Thyroid gland (tissue), 4 donors: ENCODE data around the gene NLGN1. TPM values are rescaled to one million over a fixed set of nuclear protein-coding genes. Genes with fewer than 3 reads are reported as not detected.

Source experiments
- DNase-seq, 2 donors: peaks; one replicate each; pipeline ENCODE4 v3.0.0-alpha.2; 2019
- H3K27ac ChIP-seq, 3 donors: fragments of 200-600 bp; sonication (generic); 1 replicate in 2 of 3; 2 replicates in 1 of 3; pipeline ENCODE4 v1.5.1; 2016 to 2019; ENCODE audit warnings: mild to moderate bottlenecking in 1 of 3, moderate library complexity in 1 of 3
- H3K27me3 ChIP-seq: fragments of 200-600 bp; sonication (generic); one replicate; pipeline ENCODE4 v1.5.1; 2019
- H3K36me3 ChIP-seq, 2 donors: fragments of 200-600 bp; sonication (generic); one replicate each; pipeline ENCODE4 v1.5.1; 2016 to 2019
- H3K4me1 ChIP-seq, 2 donors: fragments of 200-600 bp; sonication (generic); one replicate each; pipeline ENCODE4 v1.5.1; 2017 to 2019
- H3K4me3 ChIP-seq, 3 donors: fragments of 200-600 bp; sonication (generic); replicated peaks in 1 of 3; 1 replicate in 2 of 3; 2 replicates in 1 of 3; pipeline ENCODE4 v1.5.1; 2016; ENCODE audit warnings: mild to moderate bottlenecking in 1 of 3
- H3K9me3 ChIP-seq: fragments of 200-600 bp; sonication (generic); one replicate; pipeline ENCODE4 v1.5.1; 2017
- POLR2A ChIP-seq, 2 donors: fragments of 450-650 bp; IDR thresholded peaks; one replicate each; pipeline ENCODE4 v1.6.1; 2017; ENCODE audit warnings: antibody characterized with exemption in 2 of 2, mild to moderate bottlenecking in 2 of 2, moderate library complexity in 1 of 2
- WGBS, 2 donors: methylation state at CpG; one replicate each; pipeline ENCODE4 v1.1.5; 2017; 5-methylcytosine and 5-hydroxymethylcytosine counted together
- intact Hi-C: fragments of 100-400 bp; cut with DNase I; formaldehyde crosslinking; loops from one replicate; pipeline ENCODE4 v1.15.1; 2023
- total RNA-seq, 4 donors: library from RNA; depleted of rRNA; stranded (reverse); fragments of >200 nt; gene quantifications; one replicate each; pipeline ENCODE4 v1.2.3, GENCODE V29; 2016
- TF ChIP-seq, protein P1 (sequence below), 6 experiments: fragments of 200-600 bp in 3 of 6; fragments of 450-650 bp in 3 of 6; sonication (generic) in 3 of 6; IDR thresholded peaks; one replicate each; pipeline ENCODE4 v1.5.1; 2016 to 2019; ENCODE audit warnings: antibody characterized with exemption in 6 of 6, mild to moderate bottlenecking in 2 of 6, inconsistent platforms in 1 of 6, moderate library complexity in 1 of 6

The NLGN1 gene
- total RNA-seq, 4 donors from 2014 or later = 2.4 to 13.9 (median 2.9) TPM

- DNase-seq = no peak
- H3K4me3 ChIP-seq = no peak overlapping the region
- H3K27ac ChIP-seq = no peak overlapping the region
- H3K36me3 ChIP-seq = no peaks in the 10 kb centered on the region
- no peaks in the 10 kb centered on the region for H3K9me3 ChIP-seq
- intact Hi-C loops = no loop called here
- TF ChIP-seq, protein P1, sequence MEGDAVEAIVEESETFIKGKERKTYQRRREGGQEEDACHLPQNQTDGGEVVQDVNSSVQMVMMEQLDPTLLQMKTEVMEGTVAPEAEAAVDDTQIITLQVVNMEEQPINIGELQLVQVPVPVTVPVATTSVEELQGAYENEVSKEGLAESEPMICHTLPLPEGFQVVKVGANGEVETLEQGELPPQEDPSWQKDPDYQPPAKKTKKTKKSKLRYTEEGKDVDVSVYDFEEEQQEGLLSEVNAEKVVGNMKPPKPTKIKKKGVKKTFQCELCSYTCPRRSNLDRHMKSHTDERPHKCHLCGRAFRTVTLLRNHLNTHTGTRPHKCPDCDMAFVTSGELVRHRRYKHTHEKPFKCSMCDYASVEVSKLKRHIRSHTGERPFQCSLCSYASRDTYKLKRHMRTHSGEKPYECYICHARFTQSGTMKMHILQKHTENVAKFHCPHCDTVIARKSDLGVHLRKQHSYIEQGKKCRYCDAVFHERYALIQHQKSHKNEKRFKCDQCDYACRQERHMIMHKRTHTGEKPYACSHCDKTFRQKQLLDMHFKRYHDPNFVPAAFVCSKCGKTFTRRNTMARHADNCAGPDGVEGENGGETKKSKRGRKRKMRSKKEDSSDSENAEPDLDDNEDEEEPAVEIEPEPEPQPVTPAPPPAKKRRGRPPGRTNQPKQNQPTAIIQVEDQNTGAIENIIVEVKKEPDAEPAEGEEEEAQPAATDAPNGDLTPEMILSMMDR (IDR thresholded peaks at IDR 0.05) = no peak
- no peak for TF ChIP-seq POLR2A (IDR thresholded peaks at IDR 0.05)
- H3K4me1 ChIP-seq = no peaks in the 10 kb centered on the region
- no peaks in the 10 kb centered on the region for H3K27me3 ChIP-seq
These were observed 663.6 kb downstream of the NLGN1 start for GRCh38 chr3:174061162-174061561.

DNA sequence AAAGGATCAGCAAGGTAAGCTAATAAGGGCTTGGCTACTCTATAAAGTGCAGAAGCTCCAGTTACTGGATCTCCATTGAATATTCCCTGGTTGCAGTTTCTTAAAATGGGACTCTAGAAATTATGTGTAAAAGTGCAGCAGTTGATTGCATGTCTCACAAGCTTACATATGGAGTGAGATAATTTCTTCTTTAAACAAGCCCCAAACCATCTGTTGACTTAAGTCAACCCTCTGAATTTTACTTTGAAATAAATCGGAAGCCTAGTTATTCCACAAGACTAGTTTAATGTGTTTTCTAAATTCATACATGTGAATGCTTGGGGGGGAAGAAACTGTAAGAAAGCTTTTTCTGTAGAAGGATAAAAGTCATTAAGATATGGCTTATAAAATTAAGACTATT lies 664.2 kb downstream of the NLGN1 start:
- H3K4me1 ChIP-seq = no peaks in the 10 kb centered on the region
- H3K27me3 ChIP-seq = no peaks in the 10 kb centered on the region
- TF ChIP-seq POLR2A (IDR thresholded peaks at IDR 0.05) = no peak
- TF ChIP-seq, protein P1 (IDR thresholded peaks at IDR 0.05) = no peak
- no peaks in the 10 kb centered on the region for H3K36me3 ChIP-seq
- 92 to 93% methylated on average over 1 of the region's 1 CpG for WGBS, 2 donors
- no peak overlapping the region for H3K27ac ChIP-seq
- no peak overlapping the region for H3K4me3 ChIP-seq
- intact Hi-C loops = no loop called here
- H3K9me3 ChIP-seq = no peaks in the 10 kb centered on the region
- no peak for DNase-seq

DNA sequence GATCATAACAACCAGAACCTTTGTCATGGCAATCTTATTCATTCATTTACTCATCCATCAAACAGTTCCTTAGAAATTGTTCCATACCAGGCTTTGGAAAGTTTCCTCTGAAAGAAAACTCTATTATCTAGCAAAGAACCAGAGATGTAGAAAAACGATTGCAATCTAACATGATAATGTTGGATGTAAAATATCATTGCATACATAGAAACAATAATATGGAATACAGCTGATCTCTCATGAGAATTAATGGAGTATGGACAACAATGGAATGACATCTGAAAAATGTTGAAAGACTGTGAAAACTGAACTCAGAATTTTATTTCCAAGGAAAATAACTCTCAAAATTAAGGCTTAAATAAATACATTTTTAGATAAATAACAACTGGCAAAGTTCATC lies 665.4 kb downstream of the NLGN1 start:
- intact Hi-C loops = no loop called here
- Histone ChIP-seq H3K9me3 (no peaks in the 10 kb centered on the region), H3K36me3 (no peaks in the 10 kb centered on the region)

DNA sequence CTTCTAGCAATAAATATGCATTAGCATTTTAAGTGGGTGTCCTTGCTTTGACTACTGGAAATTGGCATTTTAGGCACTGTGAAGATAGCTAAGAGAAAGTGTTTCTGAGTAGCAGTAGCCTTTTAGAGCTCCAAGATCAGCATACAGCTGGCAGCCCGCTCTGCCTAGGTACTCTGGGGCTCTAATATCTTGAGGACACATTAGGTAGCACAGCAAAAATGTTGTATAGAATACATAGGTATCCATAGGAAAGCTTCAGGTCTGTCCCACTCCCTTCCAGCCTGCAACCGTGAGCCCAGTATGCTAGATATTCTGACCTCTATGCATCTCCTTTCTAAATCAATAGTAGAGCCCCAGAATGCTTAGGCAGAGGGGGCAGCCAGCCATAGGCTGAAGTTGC lies 670.5 kb downstream of the NLGN1 start:
- intact Hi-C loops = no loop called here
- Histone ChIP-seq H3K9me3 (no peaks in the 10 kb centered on the region), H3K27ac (no peak overlapping the region), H3K4me1 (no peaks in the 10 kb centered on the region), H3K4me3 (no peak overlapping the region), H3K36me3 (no peaks in the 10 kb centered on the region), H3K27me3 (no peaks in the 10 kb centered on the region)
- no peak for DNase-seq
- WGBS, 2 donors = 89 to 90% methylated on average over 2 of the region's 2 CpGs
- TF ChIP-seq POLR2A (IDR thresholded peaks at IDR 0.05) = no peak
- TF ChIP-seq, protein P1 (IDR thresholded peaks at IDR 0.05) = no peak

More for the DNA sequence above, 665.4 kb downstream of the NLGN1 start:
- Histone ChIP-seq H3K27ac (no peak overlapping the region), H3K27me3 (no peaks in the 10 kb centered on the region), H3K4me1 (no peaks in the 10 kb centered on the region), H3K4me3 (no peak overlapping the region)
- DNase-seq = no peak
- TF ChIP-seq, protein P1 (IDR thresholded peaks at IDR 0.05) = no peak
- TF ChIP-seq POLR2A (IDR thresholded peaks at IDR 0.05) = no peak
- 79 to 86% methylated on average over 1 of the region's 1 CpG for WGBS, 2 donors

- TF ChIP-seq, protein P1 (IDR thresholded peaks at IDR 0.05) = no peak
- no peak for TF ChIP-seq POLR2A (IDR thresholded peaks at IDR 0.05)
- Histone ChIP-seq H3K9me3 (no peaks in the 10 kb centered on the region), H3K36me3 (no peaks in the 10 kb centered on the region), H3K27ac (no peak overlapping the region), H3K27me3 (no peaks in the 10 kb centered on the region), H3K4me3 (no peak overlapping the region), H3K4me1 (no peaks in the 10 kb centered on the region)
- no peak for DNase-seq
- WGBS, 2 donors = 39 to 44% methylated on average over 1 of the region's 1 CpG
- intact Hi-C loops = no loop called here
These were observed 675.1 kb downstream of the NLGN1 start for GRCh38 chr3:174072675-174073074.
